Fibroblast of skin of abdomen (primary cell): ENCODE results near the gene EDRF1.
"Not testable (repeated sequence)": the region's sequence is repeated elsewhere in the genome, so short reads cannot be mapped to it uniquely, and the experiment has no call there.

Experiments used
- DNase-seq: peaks from one replicate; pipeline ENCODE4 v3.0.0-alpha.2; 2013

EDRF1 gene

DNA sequence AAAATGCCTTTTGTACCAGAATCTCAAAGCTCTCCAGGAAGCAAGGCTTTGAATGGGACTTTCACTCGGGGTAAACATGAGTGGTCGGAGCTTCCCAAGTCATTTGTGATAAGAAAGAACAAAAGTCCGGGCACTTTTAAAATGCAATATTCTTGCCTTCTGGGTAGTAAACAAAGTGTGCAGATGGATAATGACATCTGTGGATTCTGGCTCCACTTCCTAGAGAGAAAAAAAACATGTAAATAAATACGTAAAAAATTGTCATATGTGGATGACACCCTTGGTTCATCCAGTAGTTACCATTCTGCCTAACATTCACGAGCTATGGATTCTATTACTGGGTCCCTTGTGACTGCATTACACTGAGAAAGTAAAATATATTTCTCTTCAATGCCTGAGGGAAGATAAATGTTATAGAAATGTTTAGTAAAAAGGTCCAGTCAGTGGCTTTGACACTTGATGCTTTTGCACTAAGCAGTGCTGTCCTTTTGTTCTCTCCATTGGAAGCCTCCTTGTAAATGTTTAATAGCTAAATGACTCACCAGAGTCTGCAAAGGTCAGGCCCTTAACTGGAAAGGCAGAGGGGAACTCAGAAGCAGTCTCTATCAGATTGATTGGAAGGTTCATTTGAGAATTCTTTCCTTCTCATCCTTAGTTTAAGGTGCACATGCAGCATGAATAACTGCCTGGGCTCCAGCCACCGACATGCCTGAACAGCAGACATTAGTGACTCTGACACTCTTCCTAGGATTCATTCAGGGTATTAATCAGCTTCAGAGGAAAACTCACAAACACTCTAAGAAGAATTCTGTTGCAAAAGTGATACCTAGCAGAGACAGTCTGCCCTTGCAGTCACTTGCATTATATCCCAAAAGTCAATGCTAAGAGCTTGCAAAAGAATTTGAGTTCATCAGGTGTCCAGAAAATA, 11.7 kb upstream of the EDRF1 start:
- DNase-seq = no peak

DNA sequence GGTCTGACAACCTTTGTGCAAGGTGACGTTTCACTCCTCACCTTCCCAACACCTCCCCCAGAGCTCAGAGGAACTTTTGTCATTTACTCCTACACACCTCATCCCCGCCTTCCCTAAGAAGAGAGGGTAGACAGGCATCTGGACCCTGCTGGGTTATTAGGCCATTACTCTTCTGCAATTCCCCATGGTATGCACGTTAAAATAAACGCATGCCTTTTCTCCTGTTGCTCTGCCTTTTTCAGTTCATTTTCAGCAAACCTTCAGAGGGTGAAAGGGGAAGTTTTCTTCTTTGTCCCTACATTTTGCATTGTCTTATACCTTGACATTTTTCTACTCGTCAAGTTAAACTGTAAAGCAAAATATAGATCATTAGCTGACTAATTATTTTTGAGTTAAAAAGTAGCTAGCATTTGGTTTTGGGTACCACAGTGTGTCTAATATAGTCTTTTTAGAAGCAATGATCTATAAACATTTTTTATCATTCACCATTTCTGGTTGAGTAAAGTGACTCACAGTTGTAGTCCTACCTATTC, 10.5 kb upstream of the EDRF1 start:
- DNase-seq = no peak

DNA sequence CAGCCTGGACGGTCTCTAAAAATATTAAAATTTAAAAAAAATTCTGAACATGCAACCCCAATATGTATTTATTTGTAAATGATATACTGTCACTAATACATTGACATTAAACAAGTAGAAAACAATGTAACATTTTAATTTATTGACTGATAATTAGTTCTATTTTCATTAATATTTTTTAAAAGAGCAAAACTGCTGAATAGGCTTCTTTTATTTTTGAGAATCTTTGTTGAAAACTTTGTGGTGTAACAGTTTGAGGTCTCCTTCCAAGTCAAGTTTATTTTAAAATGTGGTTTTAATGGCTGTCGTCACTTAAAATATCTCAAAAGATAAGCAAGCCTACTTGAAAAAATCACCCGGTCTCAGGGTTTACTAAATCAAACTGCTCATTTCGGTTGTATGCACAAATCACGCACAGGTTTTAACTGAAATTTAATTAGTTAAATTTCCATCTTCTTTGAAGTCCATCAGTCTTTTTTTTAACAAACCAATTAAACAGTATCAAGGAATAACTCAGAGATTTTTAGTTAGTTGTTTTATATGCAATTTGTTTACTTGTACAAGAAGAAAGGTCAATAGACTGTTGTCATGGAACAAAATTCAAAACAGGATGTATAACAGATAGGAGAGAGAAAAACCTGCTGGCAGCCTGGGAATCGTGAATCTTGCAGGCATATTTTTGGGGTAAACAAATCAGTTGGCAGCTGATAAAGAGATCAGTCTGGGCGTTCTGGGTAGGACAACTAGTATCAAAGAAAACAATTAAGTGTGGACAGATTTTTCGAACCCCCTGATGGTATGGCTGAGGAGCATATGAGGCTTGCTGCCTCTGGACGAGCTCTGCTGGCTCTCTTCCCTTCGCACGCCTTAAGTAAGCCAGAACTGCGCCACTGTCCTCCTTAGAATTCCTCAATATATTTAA, 9.7 kb upstream of the EDRF1 start:
- DNase-seq = no peak

GRCh38 chr10:125711110-125711750, 8.3 kb upstream of the EDRF1 start:
- no peak for DNase-seq

- DNase-seq = not testable (repeated sequence)
These were observed 4.8 kb upstream of the EDRF1 start for GRCh38 chr10:125714728-125715127.

DNA sequence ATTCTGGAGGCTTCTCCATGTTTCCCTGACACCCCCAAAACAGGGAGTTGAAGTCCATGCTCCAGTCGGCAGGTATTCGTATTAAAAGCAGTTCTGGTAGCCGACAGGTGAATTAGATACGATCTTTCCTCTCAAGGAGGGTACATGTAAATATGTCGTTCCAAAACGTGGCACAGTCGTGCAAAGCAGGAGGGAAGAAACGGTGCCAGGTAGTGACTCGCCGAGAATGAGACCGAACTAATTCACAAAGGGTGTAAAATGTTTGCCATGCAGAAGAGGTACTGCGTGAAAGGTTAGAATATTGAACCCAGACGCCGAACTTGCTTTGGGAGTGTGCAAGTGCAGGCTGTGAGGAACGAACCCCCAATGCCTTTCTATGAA, 483 bp downstream of the EDRF1 start:
- DNase-seq = no peak

GRCh38 chr10:125721035-125721434, 1.5 kb downstream of the EDRF1 start:
- DNase-seq = no peak

- DNase-seq = no peak
These were observed 3.3 kb downstream of the EDRF1 start for GRCh38 chr10:125722811-125723210.

GRCh38 chr10:125726914-125727313, 7.4 kb downstream of the EDRF1 start:
- DNase-seq = no peak

DNA sequence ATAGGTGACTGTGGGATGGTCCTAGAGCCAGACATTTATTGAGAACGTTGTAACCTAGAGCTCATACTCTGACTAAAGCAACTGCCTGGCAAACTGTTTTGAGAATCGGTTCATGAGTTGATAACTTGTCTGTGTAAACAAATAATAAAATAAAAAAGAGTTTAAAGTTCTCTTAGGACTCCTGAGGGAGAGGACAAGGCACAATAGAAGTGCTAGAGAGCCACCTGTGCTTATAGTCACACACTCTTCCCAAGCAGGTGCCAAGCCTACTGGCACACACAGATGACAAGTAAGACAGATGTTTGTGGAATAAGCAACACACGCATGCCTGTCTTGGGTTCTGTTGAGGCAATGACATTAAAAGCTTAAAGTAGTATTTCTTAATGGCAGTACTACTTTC, 7.9 kb downstream of the EDRF1 start:
- no peak for DNase-seq

DNA sequence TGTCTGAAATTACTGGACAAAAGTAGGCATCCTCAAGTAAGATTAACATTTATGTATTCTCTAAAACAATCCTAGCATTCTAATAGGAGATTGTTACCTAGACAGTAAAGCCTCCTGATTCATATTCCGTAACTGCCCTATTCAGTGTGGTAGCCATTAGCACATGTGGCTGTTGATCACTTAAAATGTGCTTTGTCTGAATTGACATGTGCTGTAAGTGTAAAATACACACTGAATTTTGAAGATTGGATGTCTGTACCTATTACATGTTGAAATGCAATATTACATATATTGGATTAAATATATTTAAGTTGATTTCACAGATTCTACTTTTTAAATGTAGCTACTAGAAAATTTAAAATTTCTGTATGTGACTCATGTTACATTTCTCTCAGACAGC, 14.6 kb downstream of the EDRF1 start:
- no peak for DNase-seq

DNA sequence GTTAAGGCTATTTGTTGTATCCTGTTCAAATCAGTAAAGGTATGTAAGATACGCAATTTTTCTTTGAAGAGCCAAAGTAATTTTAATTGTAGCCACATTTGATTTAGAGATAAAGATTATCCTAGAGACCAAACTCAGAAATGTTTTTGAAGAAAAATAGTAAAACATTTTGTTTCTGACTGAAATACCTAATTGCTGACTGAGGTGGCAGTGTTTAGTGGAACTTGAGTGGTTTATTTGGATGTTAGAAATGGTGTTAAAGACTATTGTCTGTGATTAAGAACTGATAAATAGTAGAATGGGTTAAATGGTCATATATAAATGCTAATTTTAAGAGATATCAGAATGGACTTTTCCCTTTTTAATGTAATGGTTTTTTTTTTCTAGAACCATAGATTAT, 15.3 kb downstream of the EDRF1 start:
- no peak for DNase-seq

DNA sequence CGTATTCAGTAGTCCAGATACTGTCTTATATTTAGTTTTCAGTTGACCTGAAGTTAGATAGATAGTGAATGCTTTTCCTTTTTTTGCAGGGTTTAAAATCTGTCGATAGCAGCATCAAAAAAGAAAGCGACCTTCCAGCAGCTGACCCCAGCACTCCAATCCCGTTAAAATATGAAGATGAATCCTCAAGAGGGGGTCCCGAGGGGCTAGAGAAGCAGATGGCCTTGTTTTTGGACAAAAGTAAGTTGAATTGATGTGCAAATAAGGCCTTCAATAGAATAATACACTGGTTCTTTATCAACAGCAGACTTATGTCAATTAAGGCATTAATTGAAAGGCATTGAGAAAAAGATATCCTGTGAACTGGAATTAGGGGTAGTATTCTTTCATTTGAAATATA, 18.7 kb downstream of the EDRF1 start:
- DNase-seq = no peak

DNA sequence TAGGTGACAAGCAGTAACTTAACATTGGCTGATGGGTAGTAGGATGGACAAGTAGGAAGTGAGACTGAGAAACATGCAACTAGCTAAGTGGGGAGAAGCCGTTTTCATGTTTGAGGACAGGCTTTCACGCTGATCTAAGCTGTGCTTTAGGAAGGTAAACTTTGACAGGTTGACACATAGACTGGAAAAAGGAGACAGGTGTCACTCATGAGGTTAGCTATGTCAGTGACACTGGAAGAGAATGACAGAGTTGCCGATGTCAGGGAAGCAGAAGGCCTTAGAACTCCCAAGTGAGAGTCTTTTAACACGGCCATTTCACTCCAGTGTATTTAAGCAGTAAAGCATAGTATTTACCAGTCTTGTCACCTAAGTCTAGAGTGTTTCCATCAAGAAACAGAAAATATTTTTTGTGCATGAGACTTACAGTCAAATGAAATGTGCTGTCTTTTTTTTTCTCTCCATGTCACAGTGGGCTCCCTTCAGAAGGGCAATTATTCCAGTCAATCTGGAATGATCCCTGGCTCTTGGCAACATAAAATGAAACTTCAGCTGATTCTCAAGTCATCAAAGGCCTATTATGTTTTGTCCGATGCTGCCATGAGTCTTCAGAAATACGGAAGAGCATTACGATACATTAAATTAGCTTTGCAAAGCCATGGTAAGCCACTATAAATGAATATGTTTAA, 20.6 kb downstream of the EDRF1 start:
- no peak for DNase-seq

- DNase-seq = no peak
These were observed 23.0 kb downstream of the EDRF1 start for GRCh38 chr10:125742465-125742864.

DNA sequence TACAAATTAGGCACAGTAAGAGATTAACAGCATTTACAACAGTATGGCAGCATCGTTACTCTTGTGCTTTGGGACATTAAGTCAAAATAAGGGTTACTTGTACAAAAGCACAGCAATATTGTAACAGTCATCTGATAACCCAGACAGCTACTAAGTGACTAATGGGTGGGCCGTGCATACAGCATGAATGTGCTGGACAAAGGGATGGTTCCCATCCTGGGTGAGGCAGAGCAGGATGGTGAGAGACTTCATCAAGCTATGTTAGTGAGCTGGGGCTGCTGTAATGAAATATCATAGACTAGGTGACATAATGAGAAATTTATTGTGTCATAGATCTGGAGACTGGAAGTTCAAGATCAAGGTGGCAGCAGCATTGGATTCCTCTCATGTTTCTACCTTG, 25.4 kb downstream of the EDRF1 start:
- no peak for DNase-seq

GRCh38 chr10:125747417-125747816, 27.9 kb downstream of the EDRF1 start:
- DNase-seq = no peak

GRCh38 chr10:125756196-125756595, 36.7 kb downstream of the EDRF1 start:
- no peak for DNase-seq

DNA sequence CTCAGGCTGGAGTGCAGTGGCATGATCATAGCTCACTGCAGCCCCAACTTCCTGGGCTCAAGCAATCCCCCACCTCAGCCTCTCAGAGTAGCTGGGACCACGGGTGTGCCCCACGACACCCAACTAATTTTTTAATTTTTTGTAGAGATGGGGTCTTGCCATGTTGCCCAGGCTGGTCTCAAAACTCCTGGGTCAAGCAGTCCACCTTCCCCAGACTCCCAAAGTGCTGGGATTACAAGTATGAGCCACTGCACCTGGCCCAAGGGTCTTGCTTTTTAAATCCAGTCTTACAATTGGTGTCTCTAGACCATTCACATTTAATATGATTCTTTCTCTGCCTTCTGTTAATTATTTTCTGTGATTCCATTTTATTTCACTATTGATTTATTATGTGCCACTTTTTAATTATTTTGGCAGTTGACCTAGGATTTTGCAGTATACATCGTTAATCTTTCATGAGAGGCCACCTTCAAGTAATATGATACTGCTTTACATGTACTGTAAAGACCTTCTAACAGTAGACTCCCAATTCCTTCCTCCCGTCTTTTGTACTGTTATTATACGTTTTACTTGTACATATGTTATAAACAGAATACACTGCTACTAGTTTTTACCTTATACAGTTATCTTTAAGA, 37.5 kb downstream of the EDRF1 start:
- no peak for DNase-seq

- DNase-seq = no peak
These were observed 38.2 kb downstream of the EDRF1 start for GRCh38 chr10:125757742-125758141.

GRCh38 chr10:125761961-125762360, 42.5 kb downstream of the EDRF1 start:
- no peak for DNase-seq
